Measurements from ENCODE around the gene SKI.
"Not testable (repeated sequence)": the region's sequence is repeated elsewhere in the genome, so short reads cannot be mapped to it uniquely, and the experiment has no call there.

SKI gene

DNA sequence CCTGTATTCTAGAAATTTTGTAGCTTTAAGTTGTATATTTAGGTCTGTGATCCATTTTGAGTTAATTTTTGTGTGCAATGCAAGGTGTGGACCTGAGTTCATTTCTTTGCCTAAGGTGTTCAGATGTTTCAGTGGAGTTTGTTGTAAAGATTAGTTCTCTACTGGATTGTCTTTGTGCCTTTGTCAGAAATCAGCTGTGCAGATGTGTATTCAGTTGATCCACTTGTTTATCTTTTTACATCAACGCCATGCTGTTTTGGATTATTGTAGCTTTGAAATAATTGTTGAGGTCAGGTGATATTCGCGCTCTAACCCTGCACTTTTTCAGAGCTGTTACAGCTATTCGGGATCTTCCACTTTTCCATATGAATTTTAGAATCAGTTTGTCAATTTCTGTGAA lies 32.8 kb downstream of the SKI start:
- H3K27ac ChIP-seq: no peak overlapping the region
- TF ChIP-seq, protein P1, sequence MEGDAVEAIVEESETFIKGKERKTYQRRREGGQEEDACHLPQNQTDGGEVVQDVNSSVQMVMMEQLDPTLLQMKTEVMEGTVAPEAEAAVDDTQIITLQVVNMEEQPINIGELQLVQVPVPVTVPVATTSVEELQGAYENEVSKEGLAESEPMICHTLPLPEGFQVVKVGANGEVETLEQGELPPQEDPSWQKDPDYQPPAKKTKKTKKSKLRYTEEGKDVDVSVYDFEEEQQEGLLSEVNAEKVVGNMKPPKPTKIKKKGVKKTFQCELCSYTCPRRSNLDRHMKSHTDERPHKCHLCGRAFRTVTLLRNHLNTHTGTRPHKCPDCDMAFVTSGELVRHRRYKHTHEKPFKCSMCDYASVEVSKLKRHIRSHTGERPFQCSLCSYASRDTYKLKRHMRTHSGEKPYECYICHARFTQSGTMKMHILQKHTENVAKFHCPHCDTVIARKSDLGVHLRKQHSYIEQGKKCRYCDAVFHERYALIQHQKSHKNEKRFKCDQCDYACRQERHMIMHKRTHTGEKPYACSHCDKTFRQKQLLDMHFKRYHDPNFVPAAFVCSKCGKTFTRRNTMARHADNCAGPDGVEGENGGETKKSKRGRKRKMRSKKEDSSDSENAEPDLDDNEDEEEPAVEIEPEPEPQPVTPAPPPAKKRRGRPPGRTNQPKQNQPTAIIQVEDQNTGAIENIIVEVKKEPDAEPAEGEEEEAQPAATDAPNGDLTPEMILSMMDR (IDR thresholded peaks at IDR 0.05): no peak
- no peak for DNase-seq (ENCODE audit: low spot score)

DNA sequence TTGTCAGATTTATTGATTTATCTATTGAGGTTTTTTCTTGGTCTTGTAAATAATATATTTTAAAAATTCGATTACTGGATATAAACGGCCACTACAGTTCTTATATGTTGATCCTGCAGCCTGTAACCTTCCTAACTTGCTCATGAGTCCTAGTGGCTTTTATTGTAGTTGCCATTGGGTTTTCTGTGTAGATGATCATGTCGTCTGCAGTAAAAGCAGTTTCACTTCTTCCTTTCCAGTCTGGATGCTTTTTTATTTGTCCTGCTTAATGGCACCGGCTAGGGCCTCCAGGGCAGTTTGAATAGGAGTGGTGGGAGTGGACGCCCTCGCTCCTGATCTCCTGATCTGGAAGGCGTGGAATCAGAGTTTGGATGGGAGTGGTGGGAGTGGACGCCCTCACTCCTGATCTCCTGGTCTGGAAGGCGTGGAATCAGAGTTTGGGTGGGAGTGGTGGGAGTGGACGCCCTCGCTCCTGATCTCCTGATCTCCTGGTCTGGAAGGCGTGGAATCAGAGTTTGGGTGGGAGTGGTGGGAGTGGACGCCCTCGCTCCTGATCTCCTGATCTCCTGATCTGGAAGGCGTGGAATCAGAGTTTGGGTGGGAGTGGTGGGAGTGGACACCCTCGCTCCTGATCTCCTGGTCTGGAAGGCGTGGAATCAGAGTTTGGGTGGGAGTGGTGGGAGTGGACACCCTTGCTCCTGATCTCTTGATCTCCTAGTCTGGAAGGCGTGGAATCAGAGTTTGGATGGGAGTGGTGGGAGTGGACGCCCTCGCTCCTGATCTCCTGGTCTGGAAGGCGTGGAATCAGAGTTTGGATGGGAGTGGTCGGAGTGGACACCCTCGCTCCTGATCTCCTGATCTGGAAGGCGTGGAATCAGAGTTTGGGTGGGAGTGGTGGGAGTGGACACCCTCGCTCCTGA lies 33.6 kb downstream of the SKI start:
- DNase-seq (ENCODE audit: low spot score); H3K4me3 ChIP-seq; H3K27ac ChIP-seq: not testable (repeated sequence)

More for the DNA sequence above, 32.8 kb downstream of the SKI start:
- H3K4me3 ChIP-seq: no peak overlapping the region

DNA sequence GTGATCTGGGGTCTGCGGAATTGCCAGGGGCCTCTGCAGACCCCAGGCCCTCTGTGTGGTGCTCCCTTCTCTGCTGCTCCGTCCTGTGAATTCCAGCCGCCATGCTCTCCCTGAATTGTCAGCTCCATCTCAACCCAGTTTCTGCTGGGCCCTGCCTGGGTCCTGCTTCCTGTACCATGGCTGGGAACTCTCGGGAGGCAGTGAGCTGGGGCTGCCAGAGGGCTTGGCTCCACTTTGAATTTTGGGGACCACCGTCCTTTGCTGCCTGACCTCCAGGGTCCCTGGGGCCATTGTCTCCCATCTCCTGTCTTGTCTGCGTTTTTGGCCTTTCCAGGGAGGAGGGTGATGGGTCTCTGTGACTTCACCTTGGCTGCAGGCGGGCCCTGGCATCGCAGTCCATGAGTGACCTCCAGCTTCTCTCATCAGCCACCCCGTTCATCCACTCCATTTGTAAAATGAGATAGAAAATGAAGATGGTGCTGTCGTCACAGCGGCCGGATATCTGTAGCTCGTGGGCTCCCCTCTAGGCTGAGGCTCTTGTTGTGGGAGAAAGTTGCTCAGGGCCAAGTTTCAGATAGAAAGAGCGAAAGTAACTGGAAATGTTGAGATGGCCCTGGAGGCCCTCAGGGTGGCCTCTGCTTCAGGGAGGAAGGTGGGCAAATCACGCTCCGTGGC lies 38.3 kb downstream of the SKI start:
- DNase-seq (ENCODE audit: low spot score): no peak
- Histone ChIP-seq H3K4me3 (peak overlapping the region; percentile 57), H3K27ac (peak overlapping the region in 1 of 2 donors; percentile 10)
- TF ChIP-seq, protein P1 (IDR thresholded peaks at IDR 0.05): no peak

DNA sequence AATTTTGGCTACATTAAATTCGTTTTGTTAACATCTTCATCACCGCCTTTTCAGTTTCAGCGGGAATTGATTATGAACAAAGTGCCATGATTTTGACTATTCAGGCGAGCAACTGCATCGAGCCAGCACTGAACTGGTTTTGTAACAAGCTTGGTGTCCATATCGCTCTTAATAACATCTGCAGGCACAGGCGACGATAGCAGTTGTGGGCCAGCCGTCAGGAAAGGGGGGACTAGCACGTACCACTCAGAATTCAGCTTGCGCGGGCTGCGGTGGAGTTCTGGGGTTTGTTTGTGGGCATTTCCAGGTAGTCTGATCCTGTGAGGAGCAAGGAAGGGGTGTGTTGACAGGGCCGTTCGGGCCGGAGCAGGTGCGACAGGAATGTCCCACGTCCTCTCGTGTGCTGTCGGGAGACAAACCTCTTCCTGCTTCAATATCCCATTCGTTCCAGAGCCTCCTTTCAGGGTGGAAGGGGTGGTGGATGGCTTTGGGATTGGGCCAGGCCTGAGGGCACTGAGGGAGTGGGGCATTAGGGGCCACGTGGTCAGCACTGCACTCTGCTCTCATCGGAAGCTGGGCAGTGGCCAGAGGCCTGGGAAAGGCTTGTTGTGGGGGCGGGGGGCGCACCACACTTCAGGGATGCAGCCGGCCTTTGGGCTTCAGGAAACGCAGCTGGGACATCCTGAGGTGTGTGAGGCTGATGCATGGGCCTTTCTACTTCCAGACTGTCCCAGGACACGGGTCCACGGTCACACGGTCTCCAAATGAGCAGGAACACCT lies 39.1 kb downstream of the SKI start:
- peak overlapping the region in 1 of 2 donors; percentile 10 for H3K27ac ChIP-seq
- H3K4me3 ChIP-seq: peak overlapping the region; percentile 57
- no peak for DNase-seq (ENCODE audit: low spot score)
- TF ChIP-seq, protein P1 (IDR thresholded peaks at IDR 0.05): no peak

DNA sequence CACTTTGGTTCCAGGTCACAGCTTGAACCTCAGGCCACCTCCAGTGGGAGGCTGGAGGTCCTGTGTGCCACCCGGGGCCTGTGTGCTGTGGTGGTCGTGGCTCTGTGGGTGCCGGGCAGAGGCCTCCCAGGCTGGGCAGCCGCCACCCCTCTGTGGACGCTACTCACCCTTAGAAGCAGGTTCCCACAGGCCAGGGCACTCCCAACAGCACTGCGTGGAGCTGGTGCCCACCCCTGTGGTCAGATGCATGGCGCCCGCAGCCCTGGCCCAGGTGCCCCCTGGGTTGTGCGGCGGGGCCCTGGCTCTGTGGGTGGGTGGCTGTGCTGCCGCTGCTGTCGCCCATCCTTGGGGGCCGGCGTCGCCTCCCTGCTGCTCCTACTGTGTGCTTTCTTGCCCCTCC lies 39.7 kb downstream of the SKI start:
- no peak for DNase-seq (ENCODE audit: low spot score)
- TF ChIP-seq, protein P1 (IDR thresholded peaks at IDR 0.05): no peak
- Histone ChIP-seq H3K27ac (peak overlapping the region in 1 of 2 donors; percentile 43), H3K4me3 (peak overlapping the region; percentile 57)

DNA sequence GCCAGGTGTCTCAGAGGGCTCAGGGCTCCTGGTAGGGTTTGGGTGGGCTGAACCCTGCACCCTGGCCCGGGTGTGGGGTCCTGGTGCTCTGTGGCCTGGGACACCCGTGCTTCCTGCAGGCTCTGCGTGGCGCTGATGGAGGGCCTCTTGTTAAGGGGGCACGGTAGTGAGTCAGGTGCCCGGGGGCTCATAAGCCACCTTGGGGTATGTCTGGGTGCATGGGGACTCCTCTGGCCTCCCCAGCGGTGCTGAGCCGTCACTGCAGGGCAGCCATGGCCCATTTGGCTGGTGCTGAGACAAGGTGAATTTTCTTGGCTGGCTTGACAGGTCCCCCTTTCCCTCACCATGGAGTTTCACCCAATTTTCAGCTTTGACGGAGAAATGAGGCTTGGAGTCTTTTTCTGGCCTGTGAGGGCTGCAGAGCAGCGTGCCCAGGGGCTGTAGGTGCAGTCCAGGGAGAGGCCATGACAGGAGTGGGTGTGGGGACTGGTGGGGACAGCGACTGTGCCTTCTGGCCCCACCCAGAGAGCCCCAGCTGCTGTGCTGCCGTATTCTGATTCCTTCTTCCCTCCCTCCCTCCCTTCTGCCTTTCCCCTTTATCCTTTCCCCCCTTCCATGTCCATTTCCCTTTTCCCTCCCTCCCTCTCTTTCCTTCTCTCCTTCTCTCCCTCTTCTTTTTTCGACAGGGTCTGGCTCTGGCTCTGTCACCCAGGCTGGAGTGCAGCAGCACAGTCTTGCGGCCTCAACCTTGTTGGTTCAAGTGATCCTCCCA lies 40.4 kb downstream of the SKI start:
- H3K27ac ChIP-seq: peak overlapping the region in 1 of 2 donors; percentile 43
- peak overlapping the region; percentile 57 for H3K4me3 ChIP-seq
- no peak for DNase-seq (ENCODE audit: low spot score)
- TF ChIP-seq, protein P1 (IDR thresholded peaks at IDR 0.05): no peak
